ENCODE data around the gene KCNK13. TPM values are rescaled to one million over a fixed set of nuclear protein-coding genes. Genes with fewer than 3 reads are reported as not detected.
A peak's percentile ranks its signal among the peaks of the same experiment; 100 is the strongest.
"Not testable (repeated sequence)": the region's sequence is repeated elsewhere in the genome, so short reads cannot be mapped to it uniquely, and the experiment has no call there.

Gene KCNK13
- total RNA-seq = under 1 TPM; 0.16 to 0.66 (median 0.59) TPM

- intact Hi-C loops (cut with DNase I; ENCODE audit: low total_unique reads) = no loop called here
- no peak for DNase-seq (ENCODE audit: low spot score in 2 of 2)
- H3K4me3 ChIP-seq = peak within 1 kb of the TSS; percentile 38 to 64 (median 54)
- H3K4me1 ChIP-seq = peaks cover 0 to 6% of the 10 kb centered on the region in 2 donors
- H3K27ac ChIP-seq = no peak within 1 kb of the TSS
- peaks cover 0 to 58% of the 10 kb centered on the region in 2 donors for H3K27me3 ChIP-seq
- TF ChIP-seq POLR2A (IDR thresholded peaks at IDR 0.05) (no peak), CTCF (IDR thresholded peaks at IDR 0.05) (no peak), POLR2AphosphoS5 (IDR thresholded peaks at IDR 0.05) (no peak)
- no peaks in the 10 kb centered on the region for H3K9me3 ChIP-seq
- no peaks in the 10 kb centered on the region for H3K36me3 ChIP-seq
Observed at GRCh38 chr14:90061685-90062126, at the start of gene KCNK13. KCNK13 (plus strand) TSS chr14:90061994; CDS start chr14:90062206, 212 bp downstream.

DNA sequence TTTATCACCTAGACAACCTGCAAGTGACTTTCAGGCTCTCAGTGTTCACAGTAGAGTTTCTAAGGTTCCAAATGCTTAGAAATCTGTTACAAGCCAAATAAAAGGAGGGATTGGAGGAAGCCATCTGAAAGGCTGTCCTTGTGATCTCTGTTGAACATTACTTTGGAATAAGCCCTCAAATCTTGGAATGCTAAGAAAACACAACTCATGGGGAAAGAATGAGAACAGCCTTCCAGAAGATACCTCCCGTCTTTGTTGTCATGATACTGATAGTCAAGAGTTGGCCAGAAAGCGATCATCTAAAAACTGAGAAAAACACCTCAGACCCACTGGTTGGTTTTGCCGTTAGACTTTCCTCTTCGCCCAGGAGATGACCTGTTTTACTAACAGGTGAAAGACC lies 44.4 kb upstream of the KCNK13 start:
- Histone ChIP-seq H3K9me3 (no peaks in the 10 kb centered on the region), H3K4me1 (no peaks in the 10 kb centered on the region), H3K27ac (no peak overlapping the region), H3K27me3 (no peaks in the 10 kb centered on the region), H3K4me3 (no peak overlapping the region), H3K36me3 (no peaks in the 10 kb centered on the region)
- DNase-seq (ENCODE audit: low spot score in 2 of 2) = no peak
- TF ChIP-seq POLR2AphosphoS5 (IDR thresholded peaks at IDR 0.05) (no peak), POLR2A (IDR thresholded peaks at IDR 0.05) (no peak), CTCF (IDR thresholded peaks at IDR 0.05) (no peak)
- intact Hi-C loops (cut with DNase I; ENCODE audit: low total_unique reads) = no loop called here

DNA sequence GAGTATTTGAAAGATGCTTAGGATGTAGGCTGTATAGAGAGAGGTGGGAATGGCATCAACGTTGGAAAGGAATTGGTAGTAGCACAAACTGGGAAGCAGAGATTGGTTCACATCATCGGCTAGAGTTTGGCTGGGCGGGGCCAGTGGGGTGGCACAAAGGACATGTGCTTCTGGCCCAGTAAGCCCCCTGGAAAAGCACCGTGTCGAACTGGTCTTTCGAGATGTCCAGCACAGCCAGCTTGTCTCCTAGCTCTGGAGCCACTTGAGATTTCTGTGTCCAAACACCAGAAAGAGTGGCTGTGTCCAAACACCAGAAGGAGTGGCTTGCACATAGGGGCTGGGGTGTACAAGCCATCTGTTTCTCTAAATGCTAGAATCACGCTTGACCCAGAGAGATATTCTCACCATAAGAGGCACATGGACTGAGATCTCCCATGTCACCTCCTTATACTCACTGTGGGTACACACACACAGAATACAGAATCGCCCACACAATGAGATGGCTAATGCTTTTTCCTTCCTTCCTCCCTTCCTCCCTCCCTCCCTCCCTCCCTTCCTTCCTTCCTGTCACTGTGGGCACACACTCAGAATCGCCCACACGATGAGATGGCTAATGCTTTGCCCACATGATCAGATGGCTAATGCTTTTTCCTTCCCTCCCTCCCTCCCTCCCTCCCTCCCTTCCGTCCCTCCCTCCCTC lies 41.8 kb upstream of the KCNK13 start:
- DNase-seq (ENCODE audit: low spot score in 2 of 2) = no peak
- no peaks in the 10 kb centered on the region for H3K9me3 ChIP-seq
- H3K27ac ChIP-seq = no peak overlapping the region
- TF ChIP-seq POLR2AphosphoS5 (IDR thresholded peaks at IDR 0.05) (no peak), CTCF (IDR thresholded peaks at IDR 0.05) (no peak)
- H3K4me3 ChIP-seq = no peak overlapping the region
- intact Hi-C loops (cut with DNase I; ENCODE audit: low total_unique reads) = no loop called here
- no peaks in the 10 kb centered on the region for H3K36me3 ChIP-seq
- no peaks in the 10 kb centered on the region for H3K4me1 ChIP-seq
- no peaks in the 10 kb centered on the region for H3K27me3 ChIP-seq

DNA sequence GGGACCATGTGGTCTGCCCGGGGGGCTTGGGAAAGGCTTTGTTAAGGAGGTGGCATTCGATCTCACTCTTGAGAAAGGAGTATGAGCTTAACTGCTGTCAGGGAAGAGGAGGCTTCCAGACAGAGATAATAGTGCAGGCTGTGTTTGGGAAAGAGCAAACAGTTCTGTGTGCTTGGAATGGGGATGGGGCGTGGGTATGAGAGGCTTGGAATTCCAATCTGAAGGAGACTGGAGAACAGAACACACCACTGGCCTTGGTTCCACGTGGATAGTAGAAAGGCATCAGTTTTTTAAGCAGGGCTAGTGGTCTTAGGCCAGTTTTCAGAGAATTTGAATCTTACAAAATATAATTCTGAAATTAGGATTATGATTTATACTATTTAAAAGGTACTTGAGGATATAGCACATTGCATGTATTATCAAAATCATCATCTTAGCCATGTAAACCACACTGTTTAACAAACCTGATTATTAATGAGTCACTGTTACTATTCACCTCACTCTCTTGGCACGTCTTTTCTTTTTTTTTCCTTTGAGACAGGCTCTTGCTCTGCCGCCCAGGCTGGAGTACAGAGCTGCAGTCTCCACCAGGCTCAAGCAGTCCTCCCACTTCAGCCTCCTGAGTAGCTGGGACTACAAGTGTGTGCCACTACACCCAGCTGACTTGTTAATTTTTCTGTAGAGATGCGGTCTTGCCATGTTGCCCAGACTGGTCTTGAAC lies 38.5 kb upstream of the KCNK13 start:
- H3K36me3 ChIP-seq = no peaks in the 10 kb centered on the region
- DNase-seq (ENCODE audit: low spot score in 2 of 2) = no peak
- H3K4me3 ChIP-seq = no peak overlapping the region
- H3K27ac ChIP-seq = no peak overlapping the region
- H3K4me1 ChIP-seq = no peaks in the 10 kb centered on the region
- no peak for TF ChIP-seq POLR2A (IDR thresholded peaks at IDR 0.05)
- no peak for TF ChIP-seq CTCF (IDR thresholded peaks at IDR 0.05)
- TF ChIP-seq POLR2AphosphoS5 (IDR thresholded peaks at IDR 0.05) = no peak
- H3K9me3 ChIP-seq = no peaks in the 10 kb centered on the region
- no peaks in the 10 kb centered on the region for H3K27me3 ChIP-seq
- intact Hi-C loops (cut with DNase I; ENCODE audit: low total_unique reads) = no loop called here

DNA sequence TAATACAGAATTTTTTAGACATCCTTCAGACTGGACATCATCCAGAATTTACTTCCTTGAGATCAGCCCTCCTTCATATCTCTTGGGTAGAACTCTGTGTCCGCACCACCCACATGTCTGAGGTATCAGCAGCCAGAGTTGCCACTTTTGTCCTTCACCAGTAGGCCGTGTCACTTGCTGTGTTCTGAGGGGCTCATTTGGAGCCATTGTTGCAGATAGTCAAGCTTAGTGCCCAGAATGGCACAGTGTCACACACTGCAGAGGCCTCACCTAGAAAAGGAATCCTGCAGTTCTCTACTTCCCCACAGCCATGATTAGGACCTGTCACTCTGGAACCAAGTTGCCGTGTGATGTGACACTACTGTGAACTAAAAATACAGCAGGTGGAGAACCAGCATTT lies 36.9 kb upstream of the KCNK13 start:
- H3K36me3 ChIP-seq = no peaks in the 10 kb centered on the region
- TF ChIP-seq POLR2A (IDR thresholded peaks at IDR 0.05) = no peak
- no peak for TF ChIP-seq CTCF (IDR thresholded peaks at IDR 0.05)
- TF ChIP-seq POLR2AphosphoS5 (IDR thresholded peaks at IDR 0.05) = no peak
- H3K27me3 ChIP-seq = no peaks in the 10 kb centered on the region
- no peak overlapping the region for H3K27ac ChIP-seq
- H3K9me3 ChIP-seq = no peaks in the 10 kb centered on the region
- intact Hi-C loops (cut with DNase I; ENCODE audit: low total_unique reads) = no loop called here
- H3K4me1 ChIP-seq = no peaks in the 10 kb centered on the region
- DNase-seq (ENCODE audit: low spot score in 2 of 2) = no peak
- H3K4me3 ChIP-seq = no peak overlapping the region

- H3K27me3 ChIP-seq; H3K4me1 ChIP-seq; H3K27ac ChIP-seq; H3K4me3 ChIP-seq; H3K9me3 ChIP-seq; intact Hi-C loops (cut with DNase I; ENCODE audit: low total_unique reads); H3K36me3 ChIP-seq; DNase-seq (ENCODE audit: low spot score in 2 of 2): not testable (repeated sequence)
Observed at GRCh38 chr14:90026608-90027007, 35.2 kb upstream of the KCNK13 start.

Measured in breast epithelium (tissue), 4 donors.